Activated naive CD4-positive, alpha-beta T cell treated with anti-CD3 and anti-CD28 coated beads, Interleukin-2, amount 50 U/mL, for 24 hours (primary cell): ENCODE measurements around the gene ABHD2.
"Not testable (repeated sequence)": the region's sequence is repeated elsewhere in the genome, so short reads cannot be mapped to it uniquely, and the experiment has no call there.

ENCODE experiments used
- H3K27ac Mint-ChIP-seq: one replicate; pipeline ENCODE4 v1.8.0; 2021; ENCODE audit warnings: mild to moderate bottlenecking, mixed read lengths
- H3K27me3 Mint-ChIP-seq: one replicate; pipeline ENCODE4 v1.8.0; 2021; ENCODE audit warnings: mixed read lengths
- H3K36me3 Mint-ChIP-seq: one replicate; pipeline ENCODE4 v1.8.0; 2021; ENCODE audit warnings: mixed read lengths
- H3K4me1 Mint-ChIP-seq: one replicate; pipeline ENCODE4 v1.8.0; 2021; ENCODE audit warnings: mixed read lengths
- H3K4me3 Mint-ChIP-seq: one replicate; pipeline ENCODE4 v1.8.0; 2021; ENCODE audit warnings: mild to moderate bottlenecking, mixed read lengths
- H3K9me3 Mint-ChIP-seq: one replicate; pipeline ENCODE4 v1.8.0; 2021; ENCODE audit warnings: mixed read lengths

ABHD2 gene

DNA sequence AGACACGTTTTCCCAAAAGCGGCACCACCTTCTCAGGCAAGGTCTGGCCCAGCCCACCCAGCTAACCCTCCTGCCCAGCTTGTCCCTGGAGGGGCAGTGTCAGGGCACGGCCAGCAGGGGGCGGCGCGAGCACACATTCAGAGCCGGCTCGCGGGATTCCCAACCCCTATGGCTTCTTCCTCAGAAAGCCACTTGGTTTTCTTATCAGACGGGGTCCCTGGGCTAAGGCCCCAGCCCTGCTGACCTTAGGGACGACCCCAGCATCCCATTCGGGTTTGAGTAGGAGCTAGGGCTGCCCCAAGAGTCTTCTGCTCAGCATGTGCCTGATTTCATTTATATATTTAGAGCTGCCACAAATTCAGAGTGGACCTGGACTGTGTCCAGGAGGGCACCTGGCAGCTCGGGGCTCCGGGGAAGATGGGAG, 118.7 kb downstream of the ABHD2 start:
- peak overlapping the region; percentile 8 for H3K27ac Mint-ChIP-seq
- no peaks in the 10 kb centered on the region for H3K36me3 Mint-ChIP-seq
- peaks cover 35% of the 10 kb centered on the region for H3K4me1 Mint-ChIP-seq
- no peaks in the 10 kb centered on the region for H3K9me3 Mint-ChIP-seq
- H3K4me3 Mint-ChIP-seq, result peak overlapping the region; percentile 33
- H3K27me3 Mint-ChIP-seq, result no peaks in the 10 kb centered on the region

DNA sequence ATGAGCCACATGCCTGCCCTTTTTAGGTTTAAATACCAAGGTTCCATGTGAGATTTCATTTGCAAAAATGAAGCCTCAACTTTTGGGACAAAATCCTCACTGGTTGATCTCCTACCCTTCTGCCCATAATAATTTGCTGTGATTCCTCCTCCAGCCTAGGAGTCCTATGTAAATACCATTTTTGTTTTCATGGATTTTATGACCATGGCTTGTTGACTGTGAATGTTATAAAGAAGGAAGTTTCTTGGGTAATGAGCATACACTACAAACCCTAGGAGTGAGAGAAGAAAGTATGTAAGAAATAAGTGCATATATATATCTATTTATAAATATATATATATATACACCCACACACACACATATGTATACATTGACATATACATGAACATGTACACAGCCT, 120.0 kb downstream of the ABHD2 start:
- peaks cover 31% of the 10 kb centered on the region for H3K4me1 Mint-ChIP-seq
- H3K36me3 Mint-ChIP-seq, result no peaks in the 10 kb centered on the region
- no peak overlapping the region for H3K4me3 Mint-ChIP-seq
- H3K27me3 Mint-ChIP-seq, result no peaks in the 10 kb centered on the region
- H3K9me3 Mint-ChIP-seq, result no peaks in the 10 kb centered on the region
- no peak overlapping the region for H3K27ac Mint-ChIP-seq

DNA sequence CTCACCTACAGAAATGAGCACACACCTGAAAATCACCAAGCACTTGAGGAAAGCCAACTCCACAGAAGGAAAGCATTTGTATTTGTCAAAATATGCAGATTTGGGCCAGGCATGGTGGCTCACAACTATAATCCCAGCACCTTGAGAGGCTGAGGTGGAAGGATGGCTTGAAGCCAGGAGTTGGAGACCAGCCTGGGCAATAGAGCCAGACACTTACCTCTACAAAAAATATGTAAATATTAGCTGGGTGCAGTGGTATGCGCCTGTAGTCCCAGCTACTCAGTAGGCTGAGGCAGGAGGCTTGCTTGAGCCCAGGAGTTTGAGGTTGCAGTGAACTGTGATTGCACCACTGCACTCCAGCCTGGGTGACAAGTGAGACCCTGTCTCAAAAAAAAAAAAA, 120.8 kb downstream of the ABHD2 start:
- no peak overlapping the region for H3K4me3 Mint-ChIP-seq

DNA sequence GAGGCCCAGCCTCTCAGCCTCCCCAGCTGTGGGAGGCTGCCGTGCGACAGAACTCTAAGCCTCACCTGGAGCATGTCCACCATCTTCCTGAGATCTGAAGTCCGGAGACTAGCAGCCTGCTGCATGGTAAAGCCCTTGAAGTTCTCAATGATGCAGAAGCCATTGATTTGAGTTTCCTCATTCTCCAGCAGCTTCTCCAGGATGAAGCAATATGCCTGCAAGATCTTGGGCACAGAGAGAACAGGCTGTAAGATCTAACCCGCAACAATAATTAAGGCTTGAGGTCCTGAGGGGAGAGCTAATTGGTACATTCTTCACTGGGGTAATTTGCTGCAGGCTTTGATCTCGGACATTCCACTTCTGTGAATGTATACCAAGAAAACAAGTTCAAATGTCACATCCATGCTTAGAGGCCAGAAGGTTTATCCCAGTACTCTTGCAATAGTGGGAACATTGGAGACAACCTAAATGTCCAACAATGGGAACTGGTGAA, 123.5 kb downstream of the ABHD2 start:
- Mint-ChIP-seq H3K27me3 (no peaks in the 10 kb centered on the region), H3K9me3 (no peaks in the 10 kb centered on the region), H3K4me3 (no peak overlapping the region)

More for the DNA sequence above, 120.8 kb downstream of the ABHD2 start:
- Mint-ChIP-seq H3K27me3 (no peaks in the 10 kb centered on the region), H3K4me1 (peaks cover 23% of the 10 kb centered on the region), H3K9me3 (no peaks in the 10 kb centered on the region), H3K36me3 (no peaks in the 10 kb centered on the region), H3K27ac (no peak overlapping the region)

DNA sequence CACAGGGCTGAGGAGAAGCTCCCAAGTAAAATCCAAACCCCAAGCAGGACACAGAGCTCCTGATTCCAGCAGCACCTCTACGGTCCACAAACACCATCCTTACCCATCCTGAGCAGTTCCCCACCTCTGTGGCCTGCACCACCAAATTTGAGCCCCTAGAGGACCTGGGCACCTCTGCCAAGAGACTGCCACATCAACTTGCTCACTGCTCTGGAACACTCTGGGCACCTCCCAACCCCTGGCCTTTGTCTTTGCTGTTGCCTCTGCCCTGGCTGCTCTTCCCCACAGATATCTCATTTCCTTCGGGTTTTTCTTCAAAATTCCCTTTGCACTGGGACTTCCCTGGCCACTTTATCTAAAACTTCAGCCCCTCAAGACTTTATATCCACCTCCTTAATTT, 127.4 kb downstream of the ABHD2 start:
- Mint-ChIP-seq H3K36me3 (no peaks in the 10 kb centered on the region), H3K4me1 (no peaks in the 10 kb centered on the region), H3K4me3 (no peak overlapping the region), H3K9me3 (no peaks in the 10 kb centered on the region), H3K27me3 (no peaks in the 10 kb centered on the region), H3K27ac (no peak overlapping the region)

More for the DNA sequence above, 123.5 kb downstream of the ABHD2 start:
- Mint-ChIP-seq H3K27ac (no peak overlapping the region), H3K36me3 (no peaks in the 10 kb centered on the region), H3K4me1 (peaks cover 5% of the 10 kb centered on the region)

DNA sequence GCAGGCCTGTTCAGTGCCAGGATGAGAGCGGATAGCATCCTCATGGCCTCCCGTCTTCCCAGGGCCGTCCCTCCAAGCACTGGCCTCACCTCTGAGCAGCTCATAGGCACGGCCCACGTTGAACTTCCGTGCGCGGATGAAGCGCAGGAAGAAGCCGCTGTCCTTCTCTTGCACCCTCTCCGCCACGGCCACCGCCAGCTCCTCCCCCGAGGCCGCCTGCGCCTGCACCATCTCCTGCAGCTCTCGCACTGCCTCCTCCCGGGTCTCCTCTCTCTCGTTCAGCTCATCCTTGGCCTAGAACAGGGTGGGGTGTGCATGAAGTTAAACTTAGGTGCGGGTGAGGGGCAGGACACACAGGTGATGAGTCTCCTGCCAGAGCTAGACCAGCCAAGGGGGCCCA, 128.8 kb downstream of the ABHD2 start:
- Mint-ChIP-seq H3K4me3 (no peak overlapping the region), H3K27me3 (no peaks in the 10 kb centered on the region), H3K9me3 (no peaks in the 10 kb centered on the region), H3K4me1 (no peaks in the 10 kb centered on the region), H3K36me3 (no peaks in the 10 kb centered on the region), H3K27ac (no peak overlapping the region)

DNA sequence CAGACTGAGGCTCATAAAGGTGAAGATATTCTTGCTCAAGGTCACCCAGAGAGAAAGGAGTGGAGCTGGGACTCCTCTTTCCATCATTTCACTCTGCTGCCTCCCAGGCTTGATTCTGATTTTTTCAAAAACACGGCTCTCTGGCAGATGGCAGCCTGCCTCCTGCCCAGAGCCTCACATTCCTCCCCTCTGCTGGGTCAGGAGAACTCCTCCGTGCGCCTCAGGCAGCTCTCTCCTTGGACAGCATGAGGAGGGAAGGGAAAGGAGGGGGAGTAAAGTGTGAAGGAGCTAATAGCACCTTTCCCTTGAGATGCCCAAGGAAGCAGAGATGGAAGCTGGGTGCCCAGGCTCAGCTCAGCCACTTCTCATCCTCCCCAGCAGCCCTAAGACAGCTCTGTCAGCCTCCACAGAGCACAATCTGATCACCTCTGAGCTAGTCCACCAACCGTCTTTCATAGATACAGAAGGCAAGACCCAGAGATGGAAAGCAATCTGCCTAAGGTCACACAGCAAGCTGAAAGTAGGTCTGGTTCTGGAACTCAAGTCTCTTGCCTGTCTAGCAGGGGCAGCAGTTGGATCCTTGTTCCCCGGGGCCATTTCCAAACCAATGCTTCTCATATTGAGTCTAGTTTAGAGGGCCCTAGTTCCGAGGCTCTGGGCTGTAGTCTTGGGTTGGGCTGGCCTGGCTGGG, 129.6 kb downstream of the ABHD2 start:
- H3K4me3 Mint-ChIP-seq, result no peak overlapping the region
- no peaks in the 10 kb centered on the region for H3K36me3 Mint-ChIP-seq
- no peak overlapping the region for H3K27ac Mint-ChIP-seq
- H3K9me3 Mint-ChIP-seq, result no peaks in the 10 kb centered on the region
- H3K4me1 Mint-ChIP-seq, result no peaks in the 10 kb centered on the region
- no peaks in the 10 kb centered on the region for H3K27me3 Mint-ChIP-seq

DNA sequence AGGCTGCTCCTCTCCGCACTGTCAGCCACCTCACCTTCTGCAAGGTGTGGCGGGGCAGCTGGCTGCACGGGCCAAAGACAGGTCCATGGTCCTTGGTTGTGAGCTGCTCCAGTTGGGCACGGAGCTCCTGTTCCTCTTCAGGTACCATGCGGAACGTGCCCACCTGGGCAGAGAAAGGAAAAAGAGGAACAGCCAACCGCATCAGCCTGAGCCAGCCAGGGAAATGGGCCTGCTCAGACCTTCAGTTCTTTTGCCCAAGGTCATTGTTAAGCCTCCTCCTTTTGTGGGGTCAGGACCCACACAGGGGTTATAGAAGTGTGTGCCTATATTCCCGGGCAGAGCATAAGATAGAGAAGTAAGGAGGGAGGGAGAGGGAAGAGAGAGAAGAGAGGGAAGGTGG, 130.3 kb downstream of the ABHD2 start:
- H3K27ac Mint-ChIP-seq, result no peak overlapping the region
- H3K4me3 Mint-ChIP-seq, result no peak overlapping the region
- H3K9me3 Mint-ChIP-seq, result no peaks in the 10 kb centered on the region
- no peaks in the 10 kb centered on the region for H3K36me3 Mint-ChIP-seq
- no peaks in the 10 kb centered on the region for H3K4me1 Mint-ChIP-seq
- no peaks in the 10 kb centered on the region for H3K27me3 Mint-ChIP-seq

DNA sequence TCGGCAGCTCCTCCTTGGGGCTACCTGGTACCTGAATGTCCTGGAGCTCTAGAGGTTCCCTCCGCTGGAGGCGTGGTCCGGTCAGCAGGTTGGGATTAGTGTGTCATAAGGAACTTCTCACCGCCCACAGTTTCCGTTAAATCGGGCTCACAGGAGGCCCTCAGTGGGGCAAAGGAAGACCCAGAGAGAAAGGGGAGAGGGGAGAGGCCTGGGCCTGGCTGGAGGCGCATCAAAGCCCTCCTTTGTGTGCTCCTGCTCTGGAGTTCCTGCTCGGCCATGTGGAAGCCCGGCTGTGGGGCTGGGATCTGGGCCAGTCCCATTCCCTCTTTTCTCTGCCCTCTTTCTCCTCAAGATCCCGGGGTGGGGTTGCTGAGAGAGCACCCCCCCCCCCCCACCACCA, 133.3 kb downstream of the ABHD2 start, which contains the start of gene RLBP1:
RLBP1 (minus strand) TSS at position 37 of the 400 bp plus-strand sequence. CDS start 2,604 bp downstream, outside the sequence.
- Mint-ChIP-seq H3K4me1 (no peaks in the 10 kb centered on the region), H3K27ac (no peak within 1 kb of the TSS), H3K36me3 (no peaks in the 10 kb centered on the region), H3K9me3 (no peaks in the 10 kb centered on the region), H3K4me3 (no peak within 1 kb of the TSS), H3K27me3 (no peaks in the 10 kb centered on the region)

DNA sequence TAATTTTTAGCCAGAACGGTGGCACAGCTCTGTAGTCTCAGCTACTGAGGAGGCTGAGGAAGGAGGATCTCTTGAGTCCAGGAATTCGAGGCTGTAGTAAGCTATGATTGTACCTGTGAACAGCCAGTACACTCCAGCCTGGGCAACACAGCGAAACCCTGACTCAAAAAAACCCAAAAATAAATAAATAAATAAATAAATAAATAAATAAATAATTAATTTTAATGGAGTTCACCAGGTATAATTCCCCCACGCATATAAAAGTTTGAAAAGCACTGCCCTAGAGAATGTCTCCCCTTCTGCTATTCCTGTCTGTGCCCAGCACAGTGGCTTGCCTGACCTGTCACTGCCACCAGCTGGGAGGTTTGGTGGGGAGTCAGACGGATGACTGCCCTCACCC, 137.3 kb downstream of the ABHD2 start:
- Mint-ChIP-seq H3K36me3 (no peaks in the 10 kb centered on the region), H3K27ac (no peak overlapping the region), H3K4me3 (no peak overlapping the region), H3K4me1 (no peaks in the 10 kb centered on the region), H3K27me3 (peaks cover 2% of the 10 kb centered on the region), H3K9me3 (no peaks in the 10 kb centered on the region)

DNA sequence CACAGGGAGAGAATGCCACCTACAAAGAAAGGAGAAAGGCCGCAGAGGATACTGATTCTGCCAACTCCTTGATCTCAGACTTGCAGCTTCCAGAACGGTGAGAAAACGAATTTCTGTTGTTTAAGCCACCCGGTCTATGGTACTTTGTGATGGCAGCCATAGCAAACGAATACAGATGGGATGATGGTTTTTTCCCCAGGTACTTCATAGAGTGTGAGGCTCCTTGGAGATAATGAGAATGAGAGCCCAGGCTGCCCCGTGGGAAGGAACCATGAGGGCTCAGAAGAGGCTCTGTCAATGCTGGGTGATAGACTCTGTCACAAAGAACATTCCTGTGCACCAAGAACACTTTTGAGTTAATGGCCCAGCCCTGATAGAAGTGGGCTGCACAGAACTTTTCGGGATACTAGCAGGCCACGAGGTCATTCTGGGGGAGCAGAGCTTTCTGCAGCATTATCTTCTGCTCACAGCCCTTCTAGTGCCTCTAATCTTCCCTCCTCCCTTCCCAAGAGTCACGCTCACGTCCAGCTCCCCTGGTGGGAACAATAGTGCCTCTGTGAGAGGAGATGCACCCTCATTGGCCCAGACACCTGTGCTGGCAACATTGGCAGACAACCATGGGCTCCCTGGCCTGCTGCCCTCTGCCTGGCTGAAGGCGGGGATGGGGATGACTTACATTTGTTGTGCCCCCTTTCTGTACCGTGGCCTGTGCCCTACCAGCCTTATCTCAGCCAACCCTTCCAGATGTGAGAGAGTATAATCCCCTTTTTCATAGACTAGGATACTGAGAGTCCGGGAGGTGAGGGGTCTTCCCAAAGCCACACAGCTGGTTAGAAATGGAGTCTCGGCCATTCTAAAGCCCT, 138.3 kb downstream of the ABHD2 start:
- H3K36me3 Mint-ChIP-seq, result no peaks in the 10 kb centered on the region
- peaks cover 2% of the 10 kb centered on the region for H3K27me3 Mint-ChIP-seq
- H3K27ac Mint-ChIP-seq, result no peak overlapping the region
- H3K4me1 Mint-ChIP-seq, result no peaks in the 10 kb centered on the region
- H3K4me3 Mint-ChIP-seq, result no peak overlapping the region
- H3K9me3 Mint-ChIP-seq, result no peaks in the 10 kb centered on the region

DNA sequence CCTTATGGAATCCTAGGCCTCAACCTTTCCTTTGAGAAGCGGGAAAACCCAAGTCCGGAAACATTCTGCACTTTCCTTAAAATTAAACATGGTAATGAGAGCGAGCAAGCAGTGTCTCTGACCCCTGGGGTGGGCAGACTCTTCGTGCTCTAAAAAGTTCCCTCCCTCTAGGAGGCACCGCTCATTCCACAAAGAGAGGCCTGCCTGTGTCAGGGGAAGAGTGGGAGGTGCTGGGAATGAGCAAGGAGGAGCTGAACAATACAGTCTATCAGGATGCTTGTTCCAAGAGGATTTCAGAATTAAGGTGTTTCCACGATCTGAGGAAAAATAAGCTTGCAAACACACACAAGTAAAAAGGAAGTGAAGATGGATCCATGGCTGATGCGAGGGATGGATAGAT, 139.2 kb downstream of the ABHD2 start:
- H3K9me3 Mint-ChIP-seq, result no peaks in the 10 kb centered on the region
- peaks cover 5% of the 10 kb centered on the region for H3K27me3 Mint-ChIP-seq
- H3K27ac Mint-ChIP-seq, result no peak overlapping the region
- H3K4me3 Mint-ChIP-seq, result no peak overlapping the region
- no peaks in the 10 kb centered on the region for H3K36me3 Mint-ChIP-seq
- H3K4me1 Mint-ChIP-seq, result no peaks in the 10 kb centered on the region

DNA sequence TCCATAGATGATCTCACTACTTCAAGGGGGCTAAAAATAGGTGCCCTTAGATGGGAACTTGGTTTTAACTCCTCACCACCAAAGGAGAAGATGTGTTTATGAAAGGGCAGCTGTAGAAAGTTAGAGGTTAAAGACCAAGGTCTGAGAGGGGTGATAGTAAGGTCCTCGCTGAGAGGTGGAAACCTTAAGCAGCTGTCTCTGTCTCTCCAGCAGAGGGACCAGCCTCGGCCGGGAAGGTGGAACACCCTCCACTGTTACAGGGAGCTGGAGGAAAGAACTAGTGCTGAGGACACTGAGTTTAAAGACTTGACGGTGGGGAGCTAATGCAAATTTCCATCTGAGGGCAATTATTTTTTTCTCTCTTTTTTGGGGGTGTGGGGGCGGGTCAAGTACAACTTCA, 142.0 kb downstream of the ABHD2 start:
- H3K27ac Mint-ChIP-seq, result no peak overlapping the region
- no peak overlapping the region for H3K4me3 Mint-ChIP-seq
- H3K4me1 Mint-ChIP-seq, result no peaks in the 10 kb centered on the region
- peaks cover 6% of the 10 kb centered on the region for H3K27me3 Mint-ChIP-seq
- no peaks in the 10 kb centered on the region for H3K9me3 Mint-ChIP-seq
- H3K36me3 Mint-ChIP-seq, result no peaks in the 10 kb centered on the region

DNA sequence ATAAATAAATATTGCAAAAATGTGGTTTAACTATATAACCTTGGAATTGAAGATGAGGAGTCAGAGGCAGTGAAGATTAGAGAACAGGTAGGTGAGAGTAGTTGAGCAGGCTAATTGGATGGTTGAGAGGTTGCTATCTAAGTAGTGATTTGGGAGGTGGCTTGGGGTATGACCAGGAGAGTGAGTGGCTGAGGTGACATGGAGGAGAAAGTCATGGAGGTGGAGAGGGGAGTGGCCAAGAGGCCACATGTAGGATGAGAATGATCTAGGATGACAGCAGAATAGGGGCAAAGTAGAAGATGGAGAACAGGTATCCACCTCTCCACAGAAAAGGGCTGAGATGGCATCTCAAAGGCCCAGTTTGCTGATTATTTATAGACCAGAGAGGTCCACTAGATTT, 143.6 kb downstream of the ABHD2 start:
- Mint-ChIP-seq H3K27ac (no peak overlapping the region), H3K27me3 (peaks cover 6% of the 10 kb centered on the region), H3K9me3 (no peaks in the 10 kb centered on the region), H3K4me3 (no peak overlapping the region), H3K4me1 (no peaks in the 10 kb centered on the region), H3K36me3 (no peaks in the 10 kb centered on the region)

DNA sequence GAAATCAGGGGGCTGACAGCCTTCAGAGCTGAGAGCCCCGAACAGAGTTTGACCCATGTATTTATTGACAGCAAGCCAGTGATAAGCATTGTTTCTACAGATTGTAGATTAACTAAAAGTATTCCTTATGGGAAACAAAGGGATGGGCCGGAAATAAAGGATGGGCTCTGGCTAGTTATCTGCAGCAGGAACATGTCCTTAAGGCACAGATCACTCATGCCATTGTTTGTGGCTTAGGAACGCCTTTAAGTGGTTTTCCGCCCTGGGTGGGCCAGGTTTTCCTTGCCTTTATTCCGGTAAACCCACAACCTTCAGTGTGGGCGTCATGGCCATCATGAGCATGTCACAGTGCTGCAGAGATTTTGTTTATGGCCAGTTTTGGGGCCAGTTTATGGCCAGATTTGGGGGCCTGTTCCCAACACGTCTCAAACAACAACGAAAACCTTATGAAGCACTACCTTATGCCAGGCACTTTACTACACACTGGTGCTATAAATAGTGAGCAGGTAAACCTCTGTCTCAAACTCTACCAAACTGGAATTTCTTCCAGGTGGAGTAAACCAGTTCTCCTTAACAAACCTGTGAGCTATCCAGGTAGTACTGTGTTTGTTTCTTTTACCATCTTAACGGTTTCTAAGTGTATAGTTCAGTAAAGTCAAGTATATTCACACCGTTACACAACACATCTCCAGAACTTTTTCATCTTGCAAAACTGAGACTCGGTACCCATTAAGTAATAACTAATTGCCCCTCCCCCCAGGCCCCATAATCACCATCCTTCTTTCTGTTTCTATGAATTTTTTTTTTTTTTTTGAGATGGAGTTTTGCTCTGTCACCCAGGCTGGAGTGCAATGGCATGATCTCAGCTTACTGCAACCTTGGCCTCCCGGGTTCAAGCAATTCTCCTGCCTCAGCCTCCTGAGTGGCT, 151.9 kb downstream of the ABHD2 start:
- H3K4me1 Mint-ChIP-seq, result peaks cover 22% of the 10 kb centered on the region

More for the DNA sequence above, 151.9 kb downstream of the ABHD2 start:
- H3K36me3 Mint-ChIP-seq, H3K4me3 Mint-ChIP-seq, H3K9me3 Mint-ChIP-seq, H3K27me3 Mint-ChIP-seq, H3K27ac Mint-ChIP-seq: not testable (repeated sequence)
